Measurements from ENCODE around the gene SH3RF3.

DNA sequence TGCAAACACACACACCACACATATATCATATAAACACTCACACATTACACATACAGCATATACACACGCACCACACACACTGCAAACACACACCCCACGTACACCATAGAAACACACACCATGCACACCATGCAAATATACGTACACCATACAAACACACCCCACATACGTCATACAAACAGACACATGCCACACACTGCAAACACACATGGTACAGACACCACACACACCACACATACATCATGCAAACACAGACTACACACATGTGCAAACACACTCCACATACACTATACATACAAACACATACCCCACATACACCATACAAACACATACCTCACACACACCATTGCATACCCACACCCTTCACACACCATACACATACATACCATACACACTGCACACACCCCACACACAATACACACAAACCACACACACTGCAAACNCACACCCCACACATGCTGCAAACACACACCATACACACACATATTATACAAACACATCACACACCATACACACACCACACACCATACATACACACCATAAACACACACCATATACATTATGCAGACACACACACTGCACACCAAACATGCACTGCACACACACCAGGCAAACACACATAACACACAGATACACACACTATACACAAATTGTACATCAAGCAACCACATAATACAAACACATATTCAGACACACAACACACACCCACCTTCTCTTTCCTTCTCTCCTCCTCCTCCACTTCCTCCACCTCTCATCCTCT is 364.4 kb downstream of the SH3RF3 start:
- no peak for TF ChIP-seq SRF (IDR thresholded peaks at IDR 0.05; ENCODE audit: low read depth)
- TF ChIP-seq RAD21 (IDR thresholded peaks at IDR 0.05; ENCODE audit: low read depth): no peak
- TF ChIP-seq, protein P1, sequence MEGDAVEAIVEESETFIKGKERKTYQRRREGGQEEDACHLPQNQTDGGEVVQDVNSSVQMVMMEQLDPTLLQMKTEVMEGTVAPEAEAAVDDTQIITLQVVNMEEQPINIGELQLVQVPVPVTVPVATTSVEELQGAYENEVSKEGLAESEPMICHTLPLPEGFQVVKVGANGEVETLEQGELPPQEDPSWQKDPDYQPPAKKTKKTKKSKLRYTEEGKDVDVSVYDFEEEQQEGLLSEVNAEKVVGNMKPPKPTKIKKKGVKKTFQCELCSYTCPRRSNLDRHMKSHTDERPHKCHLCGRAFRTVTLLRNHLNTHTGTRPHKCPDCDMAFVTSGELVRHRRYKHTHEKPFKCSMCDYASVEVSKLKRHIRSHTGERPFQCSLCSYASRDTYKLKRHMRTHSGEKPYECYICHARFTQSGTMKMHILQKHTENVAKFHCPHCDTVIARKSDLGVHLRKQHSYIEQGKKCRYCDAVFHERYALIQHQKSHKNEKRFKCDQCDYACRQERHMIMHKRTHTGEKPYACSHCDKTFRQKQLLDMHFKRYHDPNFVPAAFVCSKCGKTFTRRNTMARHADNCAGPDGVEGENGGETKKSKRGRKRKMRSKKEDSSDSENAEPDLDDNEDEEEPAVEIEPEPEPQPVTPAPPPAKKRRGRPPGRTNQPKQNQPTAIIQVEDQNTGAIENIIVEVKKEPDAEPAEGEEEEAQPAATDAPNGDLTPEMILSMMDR (IDR thresholded peaks at IDR 0.05 in 2 of 3, conservative IDR thresholded peaks at IDR 0.05 in 1 of 3; ENCODE audit: borderline replicate concordance in 1 of 3, insufficient read depth in 1 of 3, low read depth in 2 of 3, low read length in 2 of 3): no peak
- TF ChIP-seq EZH2 (IDR thresholded peaks at IDR 0.05): no peak
- no peak for TF ChIP-seq CEBPB (IDR thresholded peaks at IDR 0.05; ENCODE audit: low read depth)
- no peak for TF ChIP-seq POLR2AphosphoS5 (IDR thresholded peaks at IDR 0.05; ENCODE audit: low read depth, low read length)
- TF ChIP-seq POLR2A (IDR thresholded peaks at IDR 0.05; ENCODE audit: borderline replicate concordance, extremely low read depth, insufficient read depth, insufficient read length): no peak
- TF ChIP-seq ZFX (IDR thresholded peaks at IDR 0.05): no peak
- no peak for TF ChIP-seq ELF1 (IDR thresholded peaks at IDR 0.05; ENCODE audit: borderline replicate concordance, low read depth)
- TF ChIP-seq ZNF274 (IDR thresholded peaks at IDR 0.05; ENCODE audit: low read depth, low read length): no peak
- no peak for TF ChIP-seq EGR1 (IDR thresholded peaks at IDR 0.05; ENCODE audit: low read depth)

Data from HCT116 (cell line).